ENCODE measurements around the gene OMP. TPM values are rescaled to one million over a fixed set of nuclear protein-coding genes. Genes with fewer than 3 reads are reported as not detected.

Gene OMP
- total RNA-seq, 1 donor from 2014 or later = not detected

- Mint-ChIP-seq H3K4me1 (no peaks in the 10 kb centered on the region), H3K27ac (ENCODE audit: unreplicated experiment) (no peak overlapping the region), H3K9me3 (no peaks in the 10 kb centered on the region), H3K36me3 (ENCODE audit: low read depth) (no peaks in the 10 kb centered on the region), H3K4me3 (no peak overlapping the region), H3K27me3 (ENCODE audit: low read depth) (no peaks in the 10 kb centered on the region)
- no peak for DNase-seq (ENCODE audit: low read depth, low spot score)
- TF ChIP-seq CTCF (conservative IDR thresholded peaks at IDR 0.05) = no peak
Observed at GRCh38 chr11:77106759-77107158, 4.1 kb downstream of the OMP start.

GRCh38 chr11:77107950-77108349 lies 5.3 kb downstream of the OMP start:
- Mint-ChIP-seq H3K27ac (ENCODE audit: unreplicated experiment) (no peak overlapping the region), H3K4me3 (no peak overlapping the region), H3K9me3 (no peaks in the 10 kb centered on the region), H3K36me3 (ENCODE audit: low read depth) (no peaks in the 10 kb centered on the region), H3K4me1 (no peaks in the 10 kb centered on the region), H3K27me3 (ENCODE audit: low read depth) (no peaks in the 10 kb centered on the region)
- DNase-seq (ENCODE audit: low read depth, low spot score) = no peak
- TF ChIP-seq CTCF (conservative IDR thresholded peaks at IDR 0.05) = no peak

GRCh38 chr11:77108436-77108835 lies 5.8 kb downstream of the OMP start:
- Mint-ChIP-seq H3K27me3 (ENCODE audit: low read depth) (no peaks in the 10 kb centered on the region), H3K4me1 (peaks cover 2% of the 10 kb centered on the region), H3K27ac (ENCODE audit: unreplicated experiment) (no peak overlapping the region), H3K9me3 (no peaks in the 10 kb centered on the region), H3K36me3 (ENCODE audit: low read depth) (no peaks in the 10 kb centered on the region), H3K4me3 (no peak overlapping the region)
- TF ChIP-seq CTCF (conservative IDR thresholded peaks at IDR 0.05) = no peak
- DNase-seq (ENCODE audit: low read depth, low spot score) = no peak

- Mint-ChIP-seq H3K4me1 (peaks cover 5% of the 10 kb centered on the region), H3K27ac (ENCODE audit: unreplicated experiment) (no peak overlapping the region), H3K9me3 (no peaks in the 10 kb centered on the region), H3K4me3 (no peak overlapping the region), H3K27me3 (ENCODE audit: low read depth) (no peaks in the 10 kb centered on the region), H3K36me3 (ENCODE audit: low read depth) (no peaks in the 10 kb centered on the region)
- TF ChIP-seq CTCF (conservative IDR thresholded peaks at IDR 0.05) = no peak
- no peak for DNase-seq (ENCODE audit: low read depth, low spot score)
Observed at GRCh38 chr11:77109236-77110019, 6.8 kb downstream of the OMP start.

DNA sequence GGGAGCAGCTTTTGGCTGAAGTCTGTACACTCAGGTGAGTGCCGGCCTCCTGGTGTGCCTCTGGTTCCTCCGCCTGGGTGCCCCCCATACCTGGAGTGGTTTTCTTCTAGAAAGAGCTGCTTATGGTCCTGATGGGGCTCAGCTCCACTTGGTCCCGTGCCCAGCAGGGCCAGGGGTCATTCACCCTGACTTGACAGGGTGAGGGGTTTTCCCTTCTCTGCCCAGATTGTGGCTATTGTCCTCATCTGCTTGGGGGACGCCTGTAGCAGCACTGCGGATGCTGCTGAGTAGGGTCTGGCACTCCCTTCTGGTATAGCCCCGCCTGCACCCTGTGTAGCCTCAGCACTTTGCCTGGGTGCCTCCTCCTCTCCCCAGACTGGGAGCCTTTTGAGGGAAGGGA lies 8.2 kb downstream of the OMP start:
- Mint-ChIP-seq H3K27me3 (ENCODE audit: low read depth) (no peaks in the 10 kb centered on the region), H3K4me3 (no peak overlapping the region), H3K36me3 (ENCODE audit: low read depth) (no peaks in the 10 kb centered on the region), H3K9me3 (no peaks in the 10 kb centered on the region), H3K4me1 (peaks cover 5% of the 10 kb centered on the region), H3K27ac (ENCODE audit: unreplicated experiment) (no peak overlapping the region)
- no peak for DNase-seq (ENCODE audit: low read depth, low spot score)
- no peak for TF ChIP-seq CTCF (conservative IDR thresholded peaks at IDR 0.05)
